Measurements from ENCODE around the gene IGF2R. TPM values are rescaled to one million over a fixed set of nuclear protein-coding genes. Genes with fewer than 3 reads are reported as not detected.

Gene IGF2R
- total RNA-seq, 1 experiment from 2014 or later: 9.6 TPM

- Histone ChIP-seq H3K4me1 (ENCODE audit: low read length) (no peaks in the 10 kb centered on the region), H3K79me2 (ENCODE audit: low read length) (no peaks in the 10 kb centered on the region), H4K20me1 (ENCODE audit: insufficient read depth, low read depth, low read length) (no peaks in the 10 kb centered on the region), H3K9me2 (replicated peaks; ENCODE audit: insufficient read depth, low read length) (no peaks in the 10 kb centered on the region), H3K27ac (ENCODE audit: low read length) (no peak overlapping the region), H3K9me3 (ENCODE audit: low read length) (no peaks in the 10 kb centered on the region), H3K9ac (ENCODE audit: low read length) (no peak overlapping the region), H3K4me3 (ENCODE audit: low read length) (no peak overlapping the region), H3K4me2 (ENCODE audit: low read depth, low read length, poor library complexity, severe bottlenecking) (no peak overlapping the region), H3K27me3 (ENCODE audit: low read length) (no peaks in the 10 kb centered on the region), H3K36me3 (ENCODE audit: insufficient read depth, low read length) (no peaks in the 10 kb centered on the region), H2AFZ (ENCODE audit: low read length) (no peak overlapping the region)
- DNase-seq: no peak
Observed at GRCh38 chr6:160080097-160080496, 111.2 kb downstream of the IGF2R start.

DNA sequence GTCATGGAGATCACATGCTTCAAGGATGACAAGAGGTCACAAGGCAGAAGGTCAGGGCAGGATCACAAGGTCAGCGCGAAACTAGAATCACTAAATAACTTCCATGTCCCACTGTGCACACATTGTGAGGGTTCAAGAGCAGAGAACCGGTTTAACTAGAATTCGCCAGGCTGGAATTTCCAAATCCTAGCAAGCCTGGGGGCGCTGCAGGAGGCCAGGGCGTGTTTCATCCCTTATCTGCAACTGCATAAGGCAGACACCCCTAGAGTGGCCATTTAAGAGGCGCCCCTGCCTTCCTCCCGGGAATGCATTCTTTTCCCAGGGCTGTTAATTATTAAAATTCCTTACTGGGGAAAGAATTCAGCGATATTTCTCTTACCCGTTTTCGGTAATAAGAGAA, 112.5 kb downstream of the IGF2R start:
- H3K36me3 ChIP-seq (ENCODE audit: insufficient read depth, low read length): no peaks in the 10 kb centered on the region

GRCh38 chr6:160082627-160083026, 113.7 kb downstream of the IGF2R start:
- Histone ChIP-seq H3K27me3 (ENCODE audit: low read length) (no peaks in the 10 kb centered on the region), H3K4me2 (ENCODE audit: low read depth, low read length, poor library complexity, severe bottlenecking) (no peak overlapping the region), H3K9me3 (ENCODE audit: low read length) (no peaks in the 10 kb centered on the region), H2AFZ (ENCODE audit: low read length) (no peak overlapping the region), H3K9ac (ENCODE audit: low read length) (no peak overlapping the region), H3K36me3 (ENCODE audit: insufficient read depth, low read length) (no peaks in the 10 kb centered on the region), H4K20me1 (ENCODE audit: insufficient read depth, low read depth, low read length) (no peaks in the 10 kb centered on the region), H3K4me1 (ENCODE audit: low read length) (no peaks in the 10 kb centered on the region), H3K4me3 (ENCODE audit: low read length) (no peak overlapping the region), H3K79me2 (ENCODE audit: low read length) (no peaks in the 10 kb centered on the region), H3K9me2 (replicated peaks; ENCODE audit: insufficient read depth, low read length) (no peaks in the 10 kb centered on the region), H3K27ac (ENCODE audit: low read length) (no peak overlapping the region)
- no peak for DNase-seq

More for the DNA sequence above, 112.5 kb downstream of the IGF2R start:
- no peak for DNase-seq
- no peaks in the 10 kb centered on the region for H3K9me2 ChIP-seq (replicated peaks; ENCODE audit: insufficient read depth, low read length)
- H3K79me2 ChIP-seq (ENCODE audit: low read length): no peaks in the 10 kb centered on the region
- H4K20me1 ChIP-seq (ENCODE audit: insufficient read depth, low read depth, low read length): no peaks in the 10 kb centered on the region
- H3K9me3 ChIP-seq (ENCODE audit: low read length): no peaks in the 10 kb centered on the region
- no peak overlapping the region for H3K27ac ChIP-seq (ENCODE audit: low read length)
- H3K27me3 ChIP-seq (ENCODE audit: low read length): no peaks in the 10 kb centered on the region
- no peaks in the 10 kb centered on the region for H3K4me1 ChIP-seq (ENCODE audit: low read length)
- H3K4me2 ChIP-seq (ENCODE audit: low read depth, low read length, poor library complexity, severe bottlenecking): no peak overlapping the region
- no peak overlapping the region for H2AFZ ChIP-seq (ENCODE audit: low read length)
- H3K4me3 ChIP-seq (ENCODE audit: low read length): no peak overlapping the region
- H3K9ac ChIP-seq (ENCODE audit: low read length): no peak overlapping the region

- H3K36me3 ChIP-seq (ENCODE audit: insufficient read depth, low read length): no peaks in the 10 kb centered on the region
- H3K9me2 ChIP-seq (replicated peaks; ENCODE audit: insufficient read depth, low read length): no peaks in the 10 kb centered on the region
- H3K27me3 ChIP-seq (ENCODE audit: low read length): no peaks in the 10 kb centered on the region
- H2AFZ ChIP-seq (ENCODE audit: low read length): no peak overlapping the region
- H4K20me1 ChIP-seq (ENCODE audit: insufficient read depth, low read depth, low read length): no peaks in the 10 kb centered on the region
- no peak overlapping the region for H3K4me3 ChIP-seq (ENCODE audit: low read length)
- no peak overlapping the region for H3K9ac ChIP-seq (ENCODE audit: low read length)
- H3K27ac ChIP-seq (ENCODE audit: low read length): no peak overlapping the region
- no peaks in the 10 kb centered on the region for H3K79me2 ChIP-seq (ENCODE audit: low read length)
- H3K4me1 ChIP-seq (ENCODE audit: low read length): no peaks in the 10 kb centered on the region
- no peak for DNase-seq
- H3K9me3 ChIP-seq (ENCODE audit: low read length): no peaks in the 10 kb centered on the region
- H3K4me2 ChIP-seq (ENCODE audit: low read depth, low read length, poor library complexity, severe bottlenecking): no peak overlapping the region
Observed at GRCh38 chr6:160084198-160084776, 115.4 kb downstream of the IGF2R start.

DNA sequence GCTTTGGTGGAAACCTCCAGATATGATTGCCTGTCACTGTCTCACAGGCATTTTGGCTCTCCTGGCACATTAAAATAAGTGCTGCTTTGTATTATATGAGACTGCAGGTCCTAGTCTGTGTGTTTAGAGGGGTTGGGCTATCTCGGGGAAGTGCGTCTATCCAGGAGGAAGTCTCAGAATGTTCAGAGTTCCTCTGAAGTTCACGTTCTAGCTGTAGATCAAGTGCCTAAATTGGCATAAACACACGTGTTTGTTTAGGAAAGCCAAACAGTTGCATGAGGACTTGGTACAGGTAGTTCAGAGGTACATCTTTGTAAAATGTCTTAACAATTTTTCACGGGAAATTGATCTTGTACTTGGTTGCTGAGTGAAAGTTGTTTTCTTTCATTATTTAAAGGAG, 116.3 kb downstream of the IGF2R start:
- no peak overlapping the region for H2AFZ ChIP-seq (ENCODE audit: low read length)
- no peaks in the 10 kb centered on the region for H3K9me3 ChIP-seq (ENCODE audit: low read length)
- DNase-seq: no peak
- no peaks in the 10 kb centered on the region for H3K27me3 ChIP-seq (ENCODE audit: low read length)
- no peaks in the 10 kb centered on the region for H3K4me1 ChIP-seq (ENCODE audit: low read length)
- no peak overlapping the region for H3K9ac ChIP-seq (ENCODE audit: low read length)
- no peak overlapping the region for H3K4me3 ChIP-seq (ENCODE audit: low read length)
- H4K20me1 ChIP-seq (ENCODE audit: insufficient read depth, low read depth, low read length): no peaks in the 10 kb centered on the region
- H3K79me2 ChIP-seq (ENCODE audit: low read length): no peaks in the 10 kb centered on the region
- H3K9me2 ChIP-seq (replicated peaks; ENCODE audit: insufficient read depth, low read length): no peaks in the 10 kb centered on the region
- H3K36me3 ChIP-seq (ENCODE audit: insufficient read depth, low read length): no peaks in the 10 kb centered on the region
- H3K4me2 ChIP-seq (ENCODE audit: low read depth, low read length, poor library complexity, severe bottlenecking): no peak overlapping the region
- H3K27ac ChIP-seq (ENCODE audit: low read length): no peak overlapping the region

GRCh38 chr6:160085713-160086505, 117.0 kb downstream of the IGF2R start:
- Histone ChIP-seq H3K27me3 (ENCODE audit: low read length) (no peaks in the 10 kb centered on the region), H3K79me2 (ENCODE audit: low read length) (no peaks in the 10 kb centered on the region), H3K4me3 (ENCODE audit: low read length) (no peak overlapping the region), H3K4me1 (ENCODE audit: low read length) (no peaks in the 10 kb centered on the region), H4K20me1 (ENCODE audit: insufficient read depth, low read depth, low read length) (no peaks in the 10 kb centered on the region), H3K9me2 (replicated peaks; ENCODE audit: insufficient read depth, low read length) (no peaks in the 10 kb centered on the region), H3K9me3 (ENCODE audit: low read length) (no peaks in the 10 kb centered on the region), H2AFZ (ENCODE audit: low read length) (no peak overlapping the region), H3K36me3 (ENCODE audit: insufficient read depth, low read length) (no peaks in the 10 kb centered on the region), H3K9ac (ENCODE audit: low read length) (no peak overlapping the region), H3K4me2 (ENCODE audit: low read depth, low read length, poor library complexity, severe bottlenecking) (no peak overlapping the region), H3K27ac (ENCODE audit: low read length) (no peak overlapping the region)
- DNase-seq: no peak

GRCh38 chr6:160086754-160087153, 117.9 kb downstream of the IGF2R start:
- Histone ChIP-seq H4K20me1 (ENCODE audit: insufficient read depth, low read depth, low read length) (no peaks in the 10 kb centered on the region), H3K27me3 (ENCODE audit: low read length) (no peaks in the 10 kb centered on the region), H3K4me3 (ENCODE audit: low read length) (no peak overlapping the region), H3K9me2 (replicated peaks; ENCODE audit: insufficient read depth, low read length) (no peaks in the 10 kb centered on the region), H3K9me3 (ENCODE audit: low read length) (no peaks in the 10 kb centered on the region), H3K36me3 (ENCODE audit: insufficient read depth, low read length) (no peaks in the 10 kb centered on the region), H3K27ac (ENCODE audit: low read length) (no peak overlapping the region), H3K4me1 (ENCODE audit: low read length) (no peaks in the 10 kb centered on the region), H3K79me2 (ENCODE audit: low read length) (no peaks in the 10 kb centered on the region), H3K9ac (ENCODE audit: low read length) (no peak overlapping the region), H3K4me2 (ENCODE audit: low read depth, low read length, poor library complexity, severe bottlenecking) (no peak overlapping the region), H2AFZ (ENCODE audit: low read length) (no peak overlapping the region)
- DNase-seq: no peak

- Histone ChIP-seq H3K79me2 (ENCODE audit: low read length) (no peaks in the 10 kb centered on the region), H3K36me3 (ENCODE audit: insufficient read depth, low read length) (no peaks in the 10 kb centered on the region), H3K27me3 (ENCODE audit: low read length) (no peaks in the 10 kb centered on the region), H3K9ac (ENCODE audit: low read length) (no peak overlapping the region), H3K9me2 (replicated peaks; ENCODE audit: insufficient read depth, low read length) (no peaks in the 10 kb centered on the region), H3K4me1 (ENCODE audit: low read length) (no peaks in the 10 kb centered on the region), H3K4me2 (ENCODE audit: low read depth, low read length, poor library complexity, severe bottlenecking) (no peak overlapping the region), H3K4me3 (ENCODE audit: low read length) (no peak overlapping the region), H2AFZ (ENCODE audit: low read length) (no peak overlapping the region), H3K9me3 (ENCODE audit: low read length) (no peaks in the 10 kb centered on the region), H3K27ac (ENCODE audit: low read length) (no peak overlapping the region), H4K20me1 (ENCODE audit: insufficient read depth, low read depth, low read length) (no peaks in the 10 kb centered on the region)
- peak; percentile 49 for DNase-seq
Observed at GRCh38 chr6:160088069-160088783, 119.3 kb downstream of the IGF2R start.

Data from Karpas-422 (cell line).